ENCODE data around the gene SRRM5. TPM values are rescaled to one million over a fixed set of nuclear protein-coding genes. Genes with fewer than 3 reads are reported as not detected.

SRRM5 gene
- total RNA-seq, 1 donor from 2014 or later: not detected

DNA sequence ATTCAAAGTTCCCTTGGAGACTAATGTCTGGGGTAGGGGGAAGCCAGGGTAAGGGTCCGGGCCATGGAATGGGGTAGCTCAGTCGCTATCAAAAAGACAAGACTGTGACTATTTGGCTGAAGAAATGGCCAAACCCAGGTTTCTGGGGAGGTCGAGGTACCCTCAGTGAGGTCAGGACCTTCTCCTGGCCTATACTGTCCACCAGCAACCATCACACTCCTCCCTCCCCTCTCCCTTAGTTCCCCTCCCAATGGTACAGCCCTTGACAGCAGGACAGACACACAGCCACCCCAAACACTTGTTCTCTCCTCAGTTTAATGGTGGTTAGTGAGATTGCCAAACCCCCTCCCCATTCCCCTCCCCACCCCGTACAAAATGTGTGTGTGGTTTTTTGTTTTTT is 10.2 kb downstream of the SRRM5 start:
- FAIRE-seq (no peak), DNase-seq (ENCODE audit: low read depth) (no peak)
- TF ChIP-seq, protein P1, sequence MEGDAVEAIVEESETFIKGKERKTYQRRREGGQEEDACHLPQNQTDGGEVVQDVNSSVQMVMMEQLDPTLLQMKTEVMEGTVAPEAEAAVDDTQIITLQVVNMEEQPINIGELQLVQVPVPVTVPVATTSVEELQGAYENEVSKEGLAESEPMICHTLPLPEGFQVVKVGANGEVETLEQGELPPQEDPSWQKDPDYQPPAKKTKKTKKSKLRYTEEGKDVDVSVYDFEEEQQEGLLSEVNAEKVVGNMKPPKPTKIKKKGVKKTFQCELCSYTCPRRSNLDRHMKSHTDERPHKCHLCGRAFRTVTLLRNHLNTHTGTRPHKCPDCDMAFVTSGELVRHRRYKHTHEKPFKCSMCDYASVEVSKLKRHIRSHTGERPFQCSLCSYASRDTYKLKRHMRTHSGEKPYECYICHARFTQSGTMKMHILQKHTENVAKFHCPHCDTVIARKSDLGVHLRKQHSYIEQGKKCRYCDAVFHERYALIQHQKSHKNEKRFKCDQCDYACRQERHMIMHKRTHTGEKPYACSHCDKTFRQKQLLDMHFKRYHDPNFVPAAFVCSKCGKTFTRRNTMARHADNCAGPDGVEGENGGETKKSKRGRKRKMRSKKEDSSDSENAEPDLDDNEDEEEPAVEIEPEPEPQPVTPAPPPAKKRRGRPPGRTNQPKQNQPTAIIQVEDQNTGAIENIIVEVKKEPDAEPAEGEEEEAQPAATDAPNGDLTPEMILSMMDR (IDR thresholded peaks at IDR 0.05; ENCODE audit: insufficient read depth, low read length, severe bottlenecking): no peak
- H3K4me3 ChIP-seq (ENCODE audit: low read depth, low read length): no peak overlapping the region
- H3K36me3 ChIP-seq (ENCODE audit: control insufficient read depth, insufficient read depth, low read length): no peaks in the 10 kb centered on the region
- H3K27me3 ChIP-seq (ENCODE audit: control insufficient read depth, insufficient read depth, low read length): no peaks in the 10 kb centered on the region

DNA sequence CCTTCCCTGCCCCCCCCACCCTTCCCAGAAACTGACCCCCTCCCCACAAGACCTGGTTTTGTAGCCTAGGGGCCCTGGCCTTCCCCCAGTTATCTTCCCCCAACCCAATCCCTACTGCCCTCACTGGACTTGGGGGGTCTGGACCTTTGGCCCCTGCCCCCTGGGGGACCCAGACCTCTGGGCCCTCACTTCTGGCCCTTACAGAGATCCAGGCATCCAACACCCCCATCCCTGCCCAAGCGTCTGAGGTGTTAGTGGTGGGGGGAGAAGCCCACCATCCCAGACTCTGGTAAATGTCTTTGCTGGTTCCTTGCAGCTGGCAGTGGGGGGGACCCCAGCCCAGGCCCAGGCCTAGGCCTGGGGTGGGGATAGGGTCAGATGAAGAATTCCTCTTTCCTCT is 11.1 kb downstream of the SRRM5 start:
- Histone ChIP-seq H3K4me3 (ENCODE audit: low read depth, low read length) (no peak overlapping the region), H3K36me3 (ENCODE audit: control insufficient read depth, insufficient read depth, low read length) (no peaks in the 10 kb centered on the region), H3K27me3 (ENCODE audit: control insufficient read depth, insufficient read depth, low read length) (no peaks in the 10 kb centered on the region)
- DNase-seq (ENCODE audit: low read depth) (no peak), FAIRE-seq (no peak)
- TF ChIP-seq, protein P1 (IDR thresholded peaks at IDR 0.05; ENCODE audit: insufficient read depth, low read length, severe bottlenecking): no peak

DNA sequence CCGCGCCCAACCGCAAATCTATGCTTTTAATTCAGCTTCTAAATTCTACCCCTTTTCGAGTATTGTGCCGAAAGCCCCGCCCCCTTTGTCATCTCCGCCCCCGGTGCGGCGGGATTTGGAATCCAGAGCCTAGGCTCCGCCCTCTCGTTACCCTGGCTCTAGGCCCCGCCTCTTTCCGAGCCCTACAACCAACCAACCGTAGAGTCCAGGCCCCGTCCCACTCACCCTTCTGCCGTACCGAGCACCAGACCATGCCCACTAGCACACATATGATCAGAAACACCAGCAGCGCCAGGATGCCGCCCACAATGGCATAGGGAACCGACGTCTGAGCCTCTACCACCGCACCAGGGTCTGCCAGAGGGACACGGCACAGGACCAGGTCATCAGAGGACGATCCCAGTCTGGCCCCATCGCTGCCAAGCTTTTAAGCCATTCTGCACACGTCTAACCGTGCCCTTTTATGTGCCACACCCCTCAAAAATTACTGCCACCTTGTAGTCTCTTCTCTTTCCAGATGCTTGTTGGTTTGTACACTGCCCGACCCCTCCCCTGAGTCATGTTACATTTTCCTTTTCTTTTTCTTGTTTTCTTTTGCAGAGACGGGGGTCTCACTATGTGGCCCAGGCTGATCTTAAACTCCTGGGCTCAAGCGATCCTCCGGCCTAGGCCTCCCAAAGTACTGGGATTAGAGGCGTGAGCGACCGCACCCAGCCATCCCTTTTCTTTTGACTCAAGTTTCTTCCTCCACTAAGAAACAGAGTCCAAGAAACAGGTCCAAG is 12.2 kb downstream of the SRRM5 start:
- no peaks in the 10 kb centered on the region for H3K36me3 ChIP-seq (ENCODE audit: control insufficient read depth, insufficient read depth, low read length)
- DNase-seq (ENCODE audit: low read depth): no peak
- H3K27me3 ChIP-seq (ENCODE audit: control insufficient read depth, insufficient read depth, low read length): no peaks in the 10 kb centered on the region
- TF ChIP-seq, protein P1 (IDR thresholded peaks at IDR 0.05; ENCODE audit: insufficient read depth, low read length, severe bottlenecking): no peak
- FAIRE-seq: no peak
- H3K4me3 ChIP-seq (ENCODE audit: low read depth, low read length): no peak overlapping the region

DNA sequence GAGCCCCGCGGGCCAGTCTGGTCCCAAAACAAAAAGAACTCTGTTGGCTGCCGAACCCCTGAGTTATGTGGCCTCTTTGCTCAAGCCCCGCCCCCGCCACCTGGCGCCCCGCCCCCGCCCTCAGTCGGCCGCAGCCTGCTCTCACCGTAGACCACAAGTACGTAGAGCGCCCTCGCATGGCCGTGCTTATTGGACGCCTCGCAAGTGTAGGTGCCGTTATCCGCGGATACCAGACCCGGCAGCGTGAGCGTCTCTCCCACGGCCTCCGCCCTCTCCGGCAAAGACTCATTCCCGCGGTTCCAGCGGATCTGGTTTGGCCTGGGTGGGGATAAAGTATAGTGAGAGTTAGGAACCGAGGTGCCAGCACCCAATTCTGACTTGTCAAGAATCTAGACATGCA is 13.0 kb downstream of the SRRM5 start:
- Histone ChIP-seq H3K36me3 (ENCODE audit: control insufficient read depth, insufficient read depth, low read length) (no peaks in the 10 kb centered on the region), H3K27me3 (ENCODE audit: control insufficient read depth, insufficient read depth, low read length) (no peaks in the 10 kb centered on the region), H3K4me3 (ENCODE audit: low read depth, low read length) (no peak overlapping the region)
- DNase-seq (ENCODE audit: low read depth) (peak; percentile 19), FAIRE-seq (no peak)
- TF ChIP-seq, protein P1 (IDR thresholded peaks at IDR 0.05; ENCODE audit: insufficient read depth, low read length, severe bottlenecking): peak; percentile 26

DNA sequence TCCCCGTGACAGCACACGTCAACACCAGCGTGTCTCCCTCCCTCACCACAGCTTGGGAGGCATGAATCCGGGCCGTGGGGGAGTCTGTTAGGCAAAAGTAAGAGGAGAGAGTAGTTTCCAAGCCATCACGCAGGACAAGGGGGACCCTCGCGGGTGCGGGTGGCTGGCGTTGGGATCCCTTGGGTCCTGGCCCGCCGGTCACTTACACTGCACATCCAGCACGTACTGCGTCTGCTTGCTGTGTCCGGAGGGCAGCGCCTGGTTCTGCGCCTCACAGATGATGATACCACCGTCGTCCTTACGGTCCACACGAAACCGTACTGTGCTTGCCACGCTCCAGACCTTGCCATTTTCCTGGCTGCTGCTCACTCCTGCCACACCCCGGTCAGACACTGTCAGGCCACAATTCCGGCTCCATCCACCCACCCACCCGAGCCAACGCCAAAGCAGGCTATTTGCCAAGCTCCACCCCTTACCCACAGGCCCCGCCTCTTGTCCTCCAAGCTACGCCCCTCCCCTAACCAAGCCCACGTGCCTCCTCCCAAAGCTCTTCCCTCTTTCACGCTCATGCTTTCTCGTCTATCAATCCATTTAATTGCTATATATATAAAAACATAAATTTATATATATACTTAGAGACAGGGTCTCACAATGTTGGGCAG is 14.2 kb downstream of the SRRM5 start:
- DNase-seq (ENCODE audit: low read depth) (no peak), FAIRE-seq (peak; percentile 47)
- Histone ChIP-seq H3K36me3 (ENCODE audit: control insufficient read depth, insufficient read depth, low read length) (no peaks in the 10 kb centered on the region), H3K4me3 (ENCODE audit: low read depth, low read length) (no peak overlapping the region), H3K27me3 (ENCODE audit: control insufficient read depth, insufficient read depth, low read length) (no peaks in the 10 kb centered on the region)
- TF ChIP-seq, protein P1 (IDR thresholded peaks at IDR 0.05; ENCODE audit: insufficient read depth, low read length, severe bottlenecking): no peak
